MCF 10A (cell line): ENCODE data around the gene SLC9A3. TPM values are rescaled to one million over a fixed set of nuclear protein-coding genes. Genes with fewer than 3 reads are reported as not detected.

ENCODE experiments used
- BruUV-seq: library from RNA; stranded (reverse); fragments of 400-500 nt; replicated peaks from 2 replicates; lab custom pipeline; 2021; lab: Mats Ljungman, UMichigan
- CTCF ChIA-PET: fragments of 300-600 bp; sonication (Branson Sonifier 250); formaldehyde crosslinking; extraction: SDS; loops from one replicate; lab custom pipeline; 2021; ENCODE audit warnings: antibody characterized with exemption, inconsistent platforms; lab: Yijun Ruan, JAX
- POLR2A ChIA-PET: fragments of 300-600, 350-650 bp; sonication (Branson Sonifier 250); formaldehyde crosslinking; extraction: SDS; loops from one replicate; lab custom pipeline; 2020; ENCODE audit warnings: antibody characterized with exemption, inconsistent platforms; lab: Yijun Ruan, JAX
- DNase-seq: peaks from one replicate; pipeline ENCODE4 v3.0.0-alpha.2; 2018; ENCODE audit not compliant: unreplicated experiment
- H3K27ac Mint-ChIP-seq: one replicate; pipeline ENCODE4 v1.8.0; 2022; ENCODE audit warnings: mild to moderate bottlenecking, low read depth, mixed read lengths; ENCODE audit not compliant: unreplicated experiment
- H3K27me3 Mint-ChIP-seq: one replicate; pipeline ENCODE4 v1.8.0; 2022; ENCODE audit warnings: mixed read lengths; ENCODE audit not compliant: insufficient read depth, unreplicated experiment
- H3K36me3 Mint-ChIP-seq: one replicate; pipeline ENCODE4 v1.8.0; 2022; ENCODE audit warnings: mild to moderate bottlenecking, moderate library complexity, mixed read lengths; ENCODE audit not compliant: insufficient read depth, unreplicated experiment
- H3K4me1 Mint-ChIP-seq: one replicate; pipeline ENCODE4 v1.8.0; 2022; ENCODE audit warnings: mixed read lengths; ENCODE audit not compliant: insufficient read depth, unreplicated experiment
- H3K4me3 Mint-ChIP-seq: one replicate; pipeline ENCODE4 v1.8.0; 2022; ENCODE audit warnings: mild to moderate bottlenecking, moderate library complexity, mixed read lengths; ENCODE audit not compliant: unreplicated experiment
- H3K9me3 Mint-ChIP-seq: one replicate; pipeline ENCODE4 v1.8.0; 2022; ENCODE audit warnings: mixed read lengths; ENCODE audit not compliant: unreplicated experiment
- intact Hi-C: fragments of 100-400 bp; cut with micrococcal nuclease; formaldehyde crosslinking; loops from 2 replicates; pipeline ENCODE4 v1.14.1; 2022
- total RNA-seq: library from RNA; stranded (reverse); gene quantifications from 2 replicates; pipeline ENCODE4 v1.2.3, GENCODE V29; 2022
- TF ChIP-seq, protein P1 (sequence below): fragments of 200-600 bp; IDR thresholded peaks from one replicate; pipeline ENCODE4 v1.8.0; 2022; ENCODE audit warnings: antibody characterized with exemption, mild to moderate bottlenecking; ENCODE audit not compliant: unreplicated experiment

SLC9A3 gene
- total RNA-seq, 1 experiment from 2014 or later, result 1.0 TPM

DNA sequence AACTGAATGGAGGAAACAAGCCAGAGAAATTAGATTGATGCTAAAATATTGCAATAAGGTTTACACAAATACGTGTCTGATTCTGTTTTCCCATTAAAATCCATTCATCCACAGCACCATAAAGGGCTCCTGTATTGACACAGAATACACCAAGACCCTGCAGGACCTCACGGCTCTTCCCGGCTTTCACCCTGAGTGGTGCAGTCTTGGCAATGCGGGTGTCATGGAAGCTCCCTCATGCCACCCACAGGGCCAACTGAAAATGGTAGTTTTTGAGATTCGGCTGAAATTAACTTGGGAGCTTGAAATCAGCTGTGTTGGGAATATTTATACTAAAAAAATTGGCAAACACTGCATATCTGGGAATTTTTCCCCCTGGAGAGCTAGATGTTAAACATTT lies 98.5 kb downstream of the SLC9A3 start:
- Mint-ChIP-seq H3K27ac (no peak overlapping the region), H3K4me3 (no peak overlapping the region), H3K27me3 (no peaks in the 10 kb centered on the region), H3K4me1 (peaks cover 18% of the 10 kb centered on the region), H3K36me3 (no peaks in the 10 kb centered on the region), H3K9me3 (peaks cover 14% of the 10 kb centered on the region)
- TF ChIP-seq, protein P1, sequence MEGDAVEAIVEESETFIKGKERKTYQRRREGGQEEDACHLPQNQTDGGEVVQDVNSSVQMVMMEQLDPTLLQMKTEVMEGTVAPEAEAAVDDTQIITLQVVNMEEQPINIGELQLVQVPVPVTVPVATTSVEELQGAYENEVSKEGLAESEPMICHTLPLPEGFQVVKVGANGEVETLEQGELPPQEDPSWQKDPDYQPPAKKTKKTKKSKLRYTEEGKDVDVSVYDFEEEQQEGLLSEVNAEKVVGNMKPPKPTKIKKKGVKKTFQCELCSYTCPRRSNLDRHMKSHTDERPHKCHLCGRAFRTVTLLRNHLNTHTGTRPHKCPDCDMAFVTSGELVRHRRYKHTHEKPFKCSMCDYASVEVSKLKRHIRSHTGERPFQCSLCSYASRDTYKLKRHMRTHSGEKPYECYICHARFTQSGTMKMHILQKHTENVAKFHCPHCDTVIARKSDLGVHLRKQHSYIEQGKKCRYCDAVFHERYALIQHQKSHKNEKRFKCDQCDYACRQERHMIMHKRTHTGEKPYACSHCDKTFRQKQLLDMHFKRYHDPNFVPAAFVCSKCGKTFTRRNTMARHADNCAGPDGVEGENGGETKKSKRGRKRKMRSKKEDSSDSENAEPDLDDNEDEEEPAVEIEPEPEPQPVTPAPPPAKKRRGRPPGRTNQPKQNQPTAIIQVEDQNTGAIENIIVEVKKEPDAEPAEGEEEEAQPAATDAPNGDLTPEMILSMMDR, result peak; percentile 14
- intact Hi-C loops, result no loop called here
- no TSS peak for BruUV-seq
- CTCF ChIA-PET, result interaction anchor here (0.6 to 2.0 kb wide), 8 partner anchors 12 to 615 kb away, joined by 3 to 7 read pairs (median 3); no protein-coding TSS in a partner anchor
- DNase-seq, result peak; percentile 31
- POLR2A ChIA-PET, result interaction anchor here (0.9 to 1.1 kb wide), 2 partner anchors 19 to 96 kb away, joined by 3 to 4 read pairs; no protein-coding TSS in a partner anchor

GRCh38 chr5:424301-425110 lies 99.7 kb downstream of the SLC9A3 start:
- Mint-ChIP-seq H3K27ac (peak overlapping the region; percentile 63), H3K27me3 (no peaks in the 10 kb centered on the region), H3K9me3 (peaks cover 14% of the 10 kb centered on the region), H3K4me3 (no peak overlapping the region), H3K36me3 (no peaks in the 10 kb centered on the region), H3K4me1 (peaks cover 10% of the 10 kb centered on the region)
- CTCF ChIA-PET, result interaction anchor here (0.5 to 2.0 kb wide), 13 partner anchors 11 to 236 kb away, joined by 3 to 7 read pairs (median 3); no protein-coding TSS in a partner anchor
- TF ChIP-seq, protein P1, result no peak
- POLR2A ChIA-PET, result interaction anchor here (0.9 to 1.0 kb wide), 2 partner anchors 17 to 153 kb away, joined by 3 to 4 read pairs; partner anchors contain the start of gene PDCD6
- intact Hi-C loops, result no loop called here
- peak; percentile 43 for DNase-seq
- no TSS peak for BruUV-seq

- peaks cover 10% of the 10 kb centered on the region for H3K4me1 Mint-ChIP-seq
- no peaks in the 10 kb centered on the region for H3K27me3 Mint-ChIP-seq
- peaks cover 14% of the 10 kb centered on the region for H3K9me3 Mint-ChIP-seq
- H3K27ac Mint-ChIP-seq, result peak overlapping the region; percentile 63
- ChIA-PET POLR2A (no interaction called here), CTCF (interaction anchor here (0.6 to 2.0 kb wide), 8 partner anchors 17 to 235 kb away, joined by 3 to 7 read pairs (median 3); no protein-coding TSS in a partner anchor)
- no peaks in the 10 kb centered on the region for H3K36me3 Mint-ChIP-seq
- DNase-seq, result no peak
- intact Hi-C loops, result no loop called here
- TF ChIP-seq, protein P1, result no peak
- no TSS peak for BruUV-seq
- no peak overlapping the region for H3K4me3 Mint-ChIP-seq
Observed at GRCh38 chr5:423626-424261, 100.5 kb downstream of the SLC9A3 start.

DNA sequence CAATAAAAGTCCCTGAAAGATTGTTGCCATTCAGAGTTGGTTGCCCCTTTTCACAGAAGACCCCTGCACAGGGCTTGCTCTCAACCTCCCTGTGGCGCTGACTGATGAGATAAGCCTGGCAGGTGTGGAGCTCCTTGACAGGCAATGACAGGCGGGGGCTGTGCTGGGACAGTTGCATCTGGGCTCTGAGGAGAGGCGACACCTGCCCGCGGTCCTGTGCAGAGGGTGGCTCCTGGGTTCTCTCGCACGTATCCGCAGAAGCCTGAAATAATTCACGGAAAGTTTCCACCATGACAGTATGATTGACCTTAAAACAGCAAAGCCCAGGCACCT lies 101.0 kb downstream of the SLC9A3 start:
- Mint-ChIP-seq H3K9me3 (peaks cover 14% of the 10 kb centered on the region), H3K36me3 (no peaks in the 10 kb centered on the region), H3K4me1 (peaks cover 10% of the 10 kb centered on the region), H3K4me3 (no peak overlapping the region), H3K27ac (no peak overlapping the region), H3K27me3 (no peaks in the 10 kb centered on the region)
- no TSS peak for BruUV-seq
- TF ChIP-seq, protein P1, result no peak
- no peak for DNase-seq
- CTCF ChIA-PET, result interaction anchor here (0.7 to 0.8 kb wide), 2 partner anchors 23 to 73 kb away, joined by 3 read pairs; no protein-coding TSS in a partner anchor
- POLR2A ChIA-PET, result no interaction called here
- intact Hi-C loops, result no loop called here
